CD1c-positive myeloid dendritic cell (primary cell): Measurements from ENCODE around the gene RNF220.

Source experiments
- DNase-seq: peaks from one replicate; pipeline ENCODE4 v3.0.0-alpha.2; 2016; ENCODE audit errors: extremely low spot score

RNF220 gene

DNA sequence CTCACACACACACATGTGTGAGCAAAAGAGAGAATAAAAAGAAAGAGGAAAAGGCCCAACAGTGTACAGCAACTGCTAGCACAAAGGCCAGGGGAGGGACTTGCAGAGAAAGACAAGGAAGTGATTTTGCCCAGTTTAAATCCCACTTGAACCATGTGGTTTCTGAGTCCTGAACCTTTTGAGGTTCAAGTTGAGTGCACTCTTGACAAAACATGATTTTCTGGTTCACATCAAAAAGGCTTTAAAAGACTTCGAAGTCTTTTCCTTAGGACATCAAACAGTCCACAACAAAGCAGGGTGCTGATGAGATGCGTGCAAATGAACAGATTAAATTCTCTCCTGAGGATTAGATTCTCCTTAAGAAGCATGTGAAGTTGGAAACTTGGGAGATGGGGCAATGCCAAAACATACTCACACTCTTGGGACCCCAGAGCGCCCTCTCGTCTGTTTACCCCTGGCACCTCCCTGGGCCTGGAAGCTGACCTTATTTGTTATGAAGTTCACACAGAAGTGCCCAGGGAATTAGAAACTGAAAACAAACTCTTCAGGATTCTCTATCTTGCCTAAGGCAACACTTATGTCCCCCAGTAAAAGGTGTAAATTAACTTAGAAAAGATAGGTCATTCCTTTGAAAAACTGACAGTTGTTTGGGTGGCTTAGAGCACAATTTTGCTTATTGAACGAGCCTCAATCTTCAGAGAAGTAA lies 31.5 kb downstream of the RNF220 start:
- DNase-seq, result no peak

DNA sequence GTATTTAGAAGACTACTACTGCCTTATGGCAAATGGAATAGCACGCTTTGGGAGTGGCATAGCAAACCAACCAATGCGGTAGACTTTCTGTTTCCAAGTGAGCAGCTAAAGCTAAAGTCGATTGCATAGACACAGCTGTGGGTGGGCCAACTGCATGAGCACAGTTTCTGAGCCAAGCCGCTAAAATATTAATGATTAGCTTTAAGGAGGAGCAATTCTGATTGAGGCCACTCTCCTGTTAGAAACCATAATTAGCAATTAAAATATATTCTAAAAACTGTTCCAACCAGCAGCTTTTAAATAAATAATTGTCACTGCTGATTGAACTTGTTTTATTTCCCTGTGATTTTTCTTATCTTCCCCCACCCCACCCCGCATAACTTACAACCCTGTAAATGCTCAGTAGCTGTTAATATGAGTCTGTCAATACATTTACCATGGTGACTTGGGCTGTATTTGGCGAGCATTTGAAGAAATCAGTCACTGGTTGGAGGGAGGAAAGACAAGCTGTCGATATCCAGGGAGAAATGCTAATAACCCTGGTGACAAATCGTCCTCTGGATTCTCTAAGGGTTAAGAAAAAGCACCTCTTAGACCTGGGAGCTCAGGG lies 32.2 kb downstream of the RNF220 start:
- DNase-seq, result no peak

DNA sequence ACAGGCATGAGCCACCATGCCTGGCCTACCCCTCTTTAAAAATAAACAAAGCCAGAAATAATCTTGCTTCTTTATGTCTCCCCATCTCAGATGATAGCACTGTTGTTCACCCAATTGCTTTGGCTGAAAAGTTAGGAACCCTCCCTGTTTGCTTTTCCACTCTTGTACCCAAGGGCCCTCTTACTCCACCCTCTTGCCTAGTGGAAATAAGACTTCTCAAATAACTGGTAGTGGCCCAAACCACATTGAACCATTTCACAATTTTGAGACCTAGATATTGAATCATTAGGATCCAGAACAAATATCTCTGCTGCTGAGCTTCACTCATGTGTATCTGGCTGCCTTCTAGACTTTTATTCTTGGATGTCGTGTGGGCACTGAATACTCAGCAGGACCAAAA lies 37.7 kb downstream of the RNF220 start:
- DNase-seq, result no peak

DNA sequence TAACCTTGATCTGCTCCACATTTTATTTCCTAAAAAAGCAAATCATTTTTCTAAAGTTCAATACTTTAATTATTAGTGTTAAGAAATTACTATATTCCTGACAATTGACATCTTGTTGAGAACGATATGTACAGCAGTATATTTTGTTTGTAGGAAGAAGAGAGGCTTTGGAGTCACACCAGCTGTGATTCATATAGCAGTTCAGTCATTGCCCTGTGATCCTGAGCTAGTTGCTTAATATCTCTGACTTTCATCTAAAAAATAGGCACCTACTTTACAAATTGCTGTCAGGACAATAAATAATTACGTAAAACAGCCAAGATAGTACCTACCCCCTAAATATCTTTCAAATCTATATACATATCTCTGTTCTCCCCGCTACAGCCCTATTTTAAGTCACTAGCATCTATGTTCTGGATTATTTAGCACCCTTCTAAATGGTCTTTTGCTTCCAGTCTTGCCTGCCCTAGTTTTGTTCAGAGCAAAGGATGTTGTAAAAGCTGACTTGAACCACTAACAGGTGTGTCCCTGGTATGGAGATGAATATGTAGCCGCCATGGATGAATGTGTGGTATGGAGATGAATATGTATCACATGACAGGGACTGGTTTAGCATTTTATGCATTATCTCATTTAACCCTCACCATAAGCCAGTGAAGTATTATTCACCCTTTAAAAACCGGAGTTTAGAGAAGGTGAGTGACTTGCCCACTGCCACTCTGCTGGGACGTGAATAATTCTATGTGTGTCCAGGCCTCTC lies 42.2 kb downstream of the RNF220 start:
- no peak for DNase-seq

DNA sequence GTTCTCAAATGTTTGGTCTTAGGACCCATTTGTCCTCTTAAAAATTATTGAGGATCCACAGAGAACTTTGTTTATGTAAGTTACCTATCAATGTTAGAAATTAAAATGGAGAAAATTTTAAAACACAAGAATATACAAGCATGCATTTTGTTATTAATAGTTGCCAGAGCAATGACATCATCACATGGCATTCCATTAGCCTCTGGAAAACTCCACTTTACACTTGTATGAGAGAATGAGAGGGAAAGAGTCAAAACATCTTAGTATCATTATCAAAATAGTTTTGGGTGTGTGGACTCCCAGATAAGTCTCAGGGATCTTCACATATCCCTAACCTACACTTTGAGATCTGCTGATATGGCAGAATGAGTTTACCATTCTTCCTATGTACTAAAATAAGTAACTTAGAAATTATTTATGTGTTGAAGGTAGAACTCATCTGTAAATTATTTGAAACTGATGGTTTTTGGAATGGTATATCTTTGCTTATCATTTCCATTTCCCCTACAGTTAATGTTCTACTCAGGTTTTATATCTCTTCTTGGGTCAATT lies 48.8 kb downstream of the RNF220 start:
- DNase-seq, result no peak

DNA sequence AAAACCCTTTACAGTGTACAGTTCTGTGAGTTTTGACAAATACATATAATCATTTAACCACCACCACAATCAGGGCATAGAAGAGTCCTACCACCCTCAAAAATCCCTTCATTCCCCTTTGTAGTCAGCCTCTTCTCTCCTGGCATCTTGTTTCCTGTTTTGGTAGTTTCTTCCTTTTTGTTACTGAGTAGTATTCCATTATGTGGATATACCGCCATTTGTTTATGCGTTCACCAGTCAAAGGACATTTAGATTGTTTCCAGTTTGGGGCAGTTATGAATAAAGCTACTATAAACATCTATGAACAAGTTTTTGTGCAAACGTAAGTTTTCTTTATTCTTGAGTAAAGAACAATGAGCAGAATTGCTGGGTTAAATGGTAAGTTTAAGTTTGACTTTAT lies 49.6 kb downstream of the RNF220 start:
- DNase-seq, result no peak

DNA sequence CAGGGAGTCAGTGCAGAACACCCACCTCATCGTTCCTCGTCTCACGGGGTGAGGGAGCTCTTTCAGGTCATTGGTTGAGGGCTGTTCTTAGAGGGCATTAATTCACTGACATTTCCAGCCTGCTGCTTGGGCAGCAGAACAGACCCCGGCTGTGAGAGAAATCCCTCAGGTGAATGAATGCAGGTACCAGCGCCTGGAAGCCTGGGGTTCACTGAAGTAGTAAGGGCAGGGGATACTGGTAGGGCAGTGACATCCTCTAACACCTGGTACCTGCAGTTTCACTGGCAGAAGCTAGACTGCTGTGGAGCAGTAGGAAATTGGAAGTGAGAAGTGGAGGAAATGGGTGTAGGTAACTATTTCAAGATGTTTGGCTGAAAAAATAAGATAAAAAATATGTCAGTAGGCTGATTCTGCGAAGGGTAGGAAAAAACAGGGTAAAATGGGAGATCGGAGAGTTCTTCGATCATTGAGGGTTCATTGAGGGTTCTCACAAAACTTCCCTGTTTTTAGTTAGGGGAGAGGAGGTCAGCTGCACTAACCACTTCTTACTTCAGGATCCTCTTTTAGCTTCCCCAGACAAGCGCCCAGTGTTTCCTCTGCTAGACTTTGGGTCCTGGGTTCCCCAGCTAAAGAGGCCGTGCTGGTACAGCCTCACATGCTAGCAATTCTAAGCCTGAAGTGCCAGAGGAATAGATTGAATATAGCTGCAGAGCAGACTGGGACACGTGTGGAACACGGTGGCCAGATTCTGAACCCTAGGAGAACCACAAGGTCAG lies 55.2 kb downstream of the RNF220 start:
- peak; percentile 69 for DNase-seq

DNA sequence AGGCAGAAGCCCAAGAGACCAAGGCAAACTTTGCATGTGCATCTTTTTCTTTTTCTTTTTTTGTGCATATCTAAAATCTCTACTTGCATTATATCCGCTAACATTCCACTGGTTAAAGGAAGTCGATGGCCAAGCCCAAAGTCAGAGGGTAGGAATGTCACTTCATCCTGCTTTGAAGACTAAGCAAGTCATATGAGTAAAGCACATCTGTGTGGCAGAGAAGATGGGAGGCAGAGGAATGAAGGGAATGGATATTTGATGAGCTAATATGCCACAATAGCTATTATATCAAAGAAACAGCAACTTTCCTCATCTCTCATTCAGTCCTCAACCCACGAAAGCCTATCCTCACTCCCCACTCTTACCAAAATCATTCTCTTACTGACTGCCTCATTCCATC lies 59.3 kb downstream of the RNF220 start:
- DNase-seq, result no peak

DNA sequence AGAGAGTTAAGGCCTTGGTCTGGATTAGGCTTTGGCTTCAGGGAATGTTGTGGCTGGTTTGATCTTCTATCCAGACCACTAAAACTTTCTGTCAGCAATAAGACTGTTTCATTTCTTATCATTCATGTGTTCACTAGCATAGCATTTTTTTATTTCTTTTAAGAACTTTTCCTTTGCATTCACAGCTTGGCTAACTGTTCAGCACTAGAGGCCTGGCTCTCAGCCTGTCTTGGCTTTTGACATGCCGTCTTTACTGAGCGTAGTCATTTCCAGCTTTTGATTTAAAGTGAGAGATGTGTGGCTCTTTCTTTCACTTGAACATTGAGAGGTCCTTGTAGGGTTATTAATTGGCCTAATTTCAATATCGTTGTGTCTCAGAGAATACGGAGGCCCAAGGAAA lies 62.5 kb downstream of the RNF220 start:
- no peak for DNase-seq

DNA sequence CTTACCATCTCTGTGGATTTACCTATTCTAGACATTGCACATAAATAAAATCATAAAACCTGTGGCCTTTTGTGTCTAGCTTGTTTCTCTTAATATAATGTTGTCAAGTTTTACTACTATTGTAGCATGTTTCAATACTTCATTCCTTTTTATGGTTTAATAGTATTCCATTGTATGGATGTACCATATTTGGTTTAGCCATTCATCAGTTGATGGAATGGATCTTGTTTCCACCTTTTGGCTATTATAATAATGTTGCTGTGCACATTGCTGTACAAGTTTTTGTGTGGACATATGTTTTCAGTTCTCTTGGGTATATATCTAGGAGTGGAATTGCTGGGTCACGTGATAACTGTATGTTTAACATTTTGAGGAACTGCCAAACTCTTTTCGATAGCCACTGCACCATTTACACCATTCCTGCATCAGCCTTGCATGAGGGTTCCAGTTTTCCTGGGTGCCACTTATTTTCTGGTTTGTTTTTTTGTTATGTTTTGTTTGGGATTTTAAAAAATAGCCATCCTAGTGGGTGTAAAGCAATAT lies 66.9 kb downstream of the RNF220 start:
- DNase-seq, result no peak

DNA sequence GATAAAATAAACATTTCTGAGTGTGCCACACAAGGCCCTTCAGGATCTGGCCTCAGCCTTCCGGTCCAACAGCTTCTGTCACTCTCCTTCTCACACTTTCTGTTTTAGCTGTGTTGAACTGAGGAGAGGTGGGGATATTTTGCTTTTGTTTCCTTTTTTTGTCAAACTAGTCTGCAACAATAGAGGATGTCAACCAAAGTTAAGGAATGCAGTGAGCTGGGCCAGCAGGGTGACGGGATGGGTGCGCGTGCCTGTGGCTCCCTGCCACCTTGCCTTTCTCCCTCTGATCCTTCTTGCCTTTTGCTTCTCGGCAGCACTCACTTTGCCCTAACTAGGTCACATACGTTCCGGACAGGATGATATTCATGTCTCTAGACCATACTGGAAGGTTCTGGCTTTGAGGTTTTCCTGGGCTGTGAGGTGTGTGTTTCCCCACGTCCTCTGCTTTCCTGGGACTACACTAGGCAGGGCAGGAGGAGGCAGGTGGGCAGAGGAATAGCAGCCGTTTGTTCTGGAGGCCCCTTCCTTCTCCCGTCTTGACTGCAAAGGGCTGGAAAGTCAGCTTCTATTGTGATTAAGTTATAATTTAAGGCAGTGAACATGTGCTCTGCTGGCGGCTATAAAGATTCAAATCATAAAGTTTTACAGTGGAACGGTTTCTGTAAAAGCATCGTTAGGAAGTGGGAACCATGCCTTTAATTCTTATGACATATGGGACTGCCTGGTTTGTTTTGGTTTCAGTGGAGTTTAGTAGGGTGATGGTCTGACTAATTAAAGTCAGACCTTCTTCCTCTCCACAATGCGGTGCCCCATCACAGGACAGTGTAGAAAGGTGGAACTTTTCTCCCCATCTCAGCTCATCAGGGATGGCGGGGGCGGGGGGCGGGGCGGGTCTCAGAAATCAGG lies 67.8 kb downstream of the RNF220 start:
- DNase-seq, result peak; percentile 16

DNA sequence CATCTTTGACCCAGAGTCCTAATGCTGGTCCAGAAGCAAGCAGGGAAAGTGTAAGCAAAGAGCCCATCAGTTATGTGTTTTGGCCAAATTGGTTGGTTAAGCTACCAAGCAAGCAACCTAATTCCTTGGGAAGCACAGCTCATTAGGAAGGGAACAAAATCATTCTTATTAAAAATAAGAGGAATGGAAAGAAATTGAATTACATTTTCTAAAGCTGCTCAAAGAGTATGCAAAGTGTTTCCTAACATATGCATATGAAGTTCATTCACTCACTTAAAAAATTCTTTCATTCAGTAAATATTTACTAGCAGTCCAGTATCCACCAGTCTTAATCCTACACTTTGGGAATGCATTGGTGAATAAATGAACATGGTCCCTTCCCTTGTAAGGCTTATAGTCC lies 71.8 kb downstream of the RNF220 start:
- no peak for DNase-seq

DNA sequence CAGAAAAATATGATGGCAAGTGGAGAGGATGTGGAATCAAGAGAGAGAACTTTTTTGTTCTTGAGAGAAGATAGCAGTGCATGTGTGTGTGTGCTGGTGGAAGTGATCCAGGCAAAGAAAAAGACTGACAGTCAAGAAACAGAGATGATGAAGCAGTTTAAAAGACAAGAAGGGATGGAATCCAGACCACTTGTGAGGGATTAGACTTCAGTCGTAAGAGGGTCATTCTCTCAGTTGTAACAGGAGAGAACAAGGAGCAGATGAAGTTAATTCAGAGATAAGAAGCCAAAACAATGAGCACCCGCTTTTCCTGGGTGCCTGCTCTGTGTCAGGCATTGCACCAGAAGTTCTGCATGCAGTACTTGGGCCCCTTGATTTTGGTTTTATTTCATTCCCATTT lies 76.6 kb downstream of the RNF220 start:
- no peak for DNase-seq

DNA sequence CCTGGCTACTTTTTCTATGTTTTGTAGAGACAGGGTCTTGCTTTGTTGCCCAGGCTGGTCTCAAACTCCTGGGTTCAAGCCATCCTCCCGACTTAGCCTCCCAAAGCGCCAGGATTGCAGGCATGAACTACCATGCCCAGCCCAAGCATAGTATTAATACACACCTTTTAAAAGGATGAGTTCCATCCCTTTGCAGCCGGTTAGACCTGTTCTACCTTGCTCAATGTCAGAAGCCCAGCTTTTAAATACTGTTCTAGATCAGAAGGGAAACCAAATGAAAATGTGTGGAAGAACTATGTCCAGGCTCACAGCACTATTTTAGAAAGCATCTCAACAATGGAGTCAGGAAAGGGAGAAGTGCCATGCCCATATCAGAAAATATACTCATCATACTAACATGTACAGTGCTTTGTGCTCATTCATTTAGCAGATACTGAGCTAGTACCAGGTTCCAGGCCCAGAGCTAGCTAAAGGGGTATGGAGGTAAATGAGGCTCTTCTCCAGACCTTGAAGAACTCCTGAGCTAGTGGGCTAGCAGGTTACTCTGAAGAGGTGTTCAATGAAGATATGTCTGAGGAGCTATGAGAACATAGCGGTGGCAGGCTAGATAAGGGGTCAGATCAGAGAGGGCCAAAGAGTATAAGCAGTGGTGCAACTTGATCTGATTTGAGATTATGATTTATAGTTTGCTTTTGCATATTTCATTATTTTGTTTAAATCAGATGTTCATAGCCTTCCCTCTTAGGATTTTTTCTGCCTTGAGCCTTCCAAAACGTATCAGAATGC lies 78.2 kb downstream of the RNF220 start:
- DNase-seq, result no peak

DNA sequence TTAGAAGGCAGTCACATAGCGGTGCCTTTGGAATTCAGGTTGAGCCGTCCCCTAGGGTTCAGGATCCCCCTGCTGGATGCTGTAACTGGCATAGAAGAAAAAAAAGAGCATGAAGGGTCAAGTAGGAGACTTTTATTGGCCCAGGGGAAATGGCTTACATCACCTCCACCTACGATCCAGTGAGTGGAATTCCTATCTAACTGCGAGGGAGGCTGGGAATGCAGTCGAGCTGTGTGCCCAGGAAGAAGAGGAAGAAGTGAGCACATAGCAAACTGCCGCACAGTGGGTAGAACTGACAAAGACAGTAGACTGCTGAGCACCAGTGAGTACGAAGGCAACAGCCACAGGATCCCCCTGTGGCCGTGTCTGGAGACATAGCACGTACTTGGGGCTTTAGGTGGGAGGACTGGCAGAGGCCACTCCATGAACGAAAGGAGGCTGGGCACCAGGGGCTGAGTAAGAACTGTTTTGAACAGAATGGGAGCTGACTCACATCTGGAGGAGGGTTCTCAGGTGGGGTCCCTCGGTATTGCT lies 79.2 kb downstream of the RNF220 start:
- peak; percentile 57 for DNase-seq

DNA sequence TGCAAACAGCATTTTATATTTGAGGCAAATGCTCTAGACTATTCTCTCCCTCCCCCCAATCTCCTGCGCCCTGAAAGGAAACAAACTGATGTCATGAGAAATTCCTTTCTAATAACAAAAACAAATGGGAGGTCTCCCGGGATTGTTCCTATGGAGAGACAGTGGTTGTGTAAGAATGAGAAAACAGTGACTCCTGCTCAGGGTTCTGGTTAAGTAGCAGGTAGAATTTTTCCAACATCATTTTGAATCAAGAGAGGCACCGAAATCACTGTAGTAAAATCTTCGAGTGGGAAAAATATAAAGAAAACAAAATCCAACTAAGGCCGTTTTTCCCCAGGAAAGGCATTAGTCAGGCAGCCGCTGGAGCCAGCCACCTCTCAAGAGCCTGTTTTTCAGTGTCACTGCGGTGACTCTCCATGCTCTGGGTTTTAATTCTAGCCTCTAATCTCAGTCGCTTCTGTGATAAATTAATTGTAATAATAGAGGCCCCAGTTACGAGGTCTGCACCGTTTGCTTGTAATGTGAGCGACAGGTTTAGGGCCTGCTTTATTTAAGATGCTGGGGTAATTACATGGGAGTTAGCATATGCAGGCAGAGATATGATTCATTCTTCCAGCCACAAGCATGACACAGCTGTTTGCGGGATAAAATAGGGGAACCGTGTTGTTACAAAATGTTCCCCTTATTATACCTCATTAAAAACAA lies 80.3 kb downstream of the RNF220 start:
- peak; percentile 87 for DNase-seq

DNA sequence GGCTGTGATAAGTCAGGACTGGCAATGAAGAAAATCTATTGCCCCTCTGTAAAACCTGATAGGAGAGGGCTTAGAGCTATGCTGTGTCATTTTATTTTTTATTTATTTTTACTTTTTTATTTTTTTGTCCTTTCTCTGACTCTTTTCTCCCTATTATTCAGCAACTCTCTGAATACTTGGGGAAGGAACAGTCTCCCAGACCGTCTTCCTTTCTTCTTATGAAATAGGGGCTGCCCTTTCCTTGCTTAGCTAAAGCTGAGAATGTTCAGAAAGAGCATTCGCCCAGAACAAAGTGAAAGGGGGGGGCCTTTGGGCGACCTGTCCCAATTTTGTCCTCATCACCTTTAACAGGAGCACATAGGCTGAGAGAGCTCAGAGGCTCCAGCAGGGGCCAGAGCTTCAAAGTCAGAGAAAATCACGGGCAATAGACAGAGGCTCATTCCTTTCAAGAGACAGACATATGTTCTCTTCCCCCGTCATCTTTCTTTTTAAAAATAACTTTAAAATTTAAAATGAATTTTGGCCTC lies 80.9 kb downstream of the RNF220 start:
- no peak for DNase-seq

DNA sequence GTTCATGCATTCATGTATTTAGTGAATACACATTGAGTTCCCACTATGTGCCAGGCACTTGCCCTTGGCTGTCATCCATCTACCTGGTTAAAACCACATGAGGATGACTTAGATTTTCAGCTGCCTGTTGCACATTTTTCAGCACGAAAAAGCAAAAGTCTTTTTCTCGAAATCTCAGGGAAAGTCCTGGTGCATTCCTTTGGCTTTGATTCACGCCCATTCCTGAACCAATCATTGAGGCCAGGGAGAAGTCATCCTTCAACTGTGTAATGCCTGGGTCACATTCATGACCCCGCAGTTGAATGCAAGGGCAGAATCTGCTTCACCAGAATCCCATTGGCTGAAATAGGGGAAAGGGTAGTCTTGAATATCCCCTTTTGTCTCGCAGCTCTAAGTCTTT lies 84.4 kb downstream of the RNF220 start:
- DNase-seq, result no peak
